Thoracic aorta endothelial cell (primary cell): ENCODE data around the gene ZMYND11. TPM values are rescaled to one million over a fixed set of nuclear protein-coding genes. Genes with fewer than 3 reads are reported as not detected.

Source experiments
- small RNA-seq: library from RNA; depleted of rRNA; stranded (forward); fragments of <200 nt; gene quantifications from one replicate; pipeline ENCODE3, GENCODE V24; 2012
- total RNA-seq: library from RNA; depleted of rRNA; stranded (reverse); fragments of >200 nt; gene quantifications from 2 replicates; pipeline ENCODE4 v1.2.3, GENCODE V29; 2012

ZMYND11 gene
- total RNA-seq = 62.0 and 63.7 TPM in 2 replicates

DNA sequence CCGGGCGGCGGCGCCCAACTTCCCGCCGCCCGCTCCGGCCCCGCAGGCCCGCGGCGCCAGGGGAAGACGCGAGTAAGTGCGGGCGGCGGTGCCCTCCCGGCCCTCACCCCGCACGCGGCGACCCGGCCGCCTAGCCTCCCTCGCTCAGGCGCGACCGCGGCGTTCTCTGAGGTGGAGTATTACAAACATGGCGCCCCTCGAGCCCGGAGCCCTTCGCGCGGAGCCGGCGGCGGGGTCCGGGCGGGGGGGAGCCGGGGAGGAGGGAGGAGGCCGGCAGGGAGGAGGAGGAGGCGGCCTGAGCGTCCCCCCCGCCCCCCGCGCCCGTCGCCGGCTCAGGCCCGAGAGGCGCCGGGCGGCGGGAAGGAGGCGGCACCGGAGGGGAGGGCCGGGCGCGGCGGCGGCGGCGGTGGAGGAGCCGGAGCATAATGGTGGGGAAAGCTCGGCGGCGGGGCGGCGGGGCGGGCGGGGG, at the start of gene ZMYND11:
Gene ZMYND11, plus strand, starts transcription at position 324 of the 469 bp plus-strand sequence. CDS start 44,558 bp downstream, outside the sequence.

Small RNA genes within 50 kb of the gene (small RNA-seq; reads per million reads assigned to genes)
- gene RNA5SP297 = not detected
- 0.77 reads per million, percentile 8 among the genes with 10 or more reads in this experiment for gene RNA5SP298

Other genes with a start within 250 kb of the ZMYND11 start
- gene TUBB8, start 86.2 kb upstream of the ZMYND11 start, total RNA-seq = 0.07 TPM in 1 of 2 replicates, not detected in the other